PFSK-1 (cell line): ENCODE results near the gene LGALS3BP.

Source experiments
- POLR2AphosphoS5 ChIP-seq: IDR thresholded peaks from 2 replicates; pipeline ENCODE4 v1.6.1; 2012; ENCODE audit warnings: low read depth, mild to moderate bottlenecking, control low read depth, low read length, moderate library complexity
- SIN3A ChIP-seq: IDR thresholded peaks from 2 replicates; pipeline ENCODE4 v1.6.1; 2012; ENCODE audit warnings: mild to moderate bottlenecking, low read length, moderate library complexity, borderline replicate concordance; ENCODE audit not compliant: insufficient read depth

DNA sequence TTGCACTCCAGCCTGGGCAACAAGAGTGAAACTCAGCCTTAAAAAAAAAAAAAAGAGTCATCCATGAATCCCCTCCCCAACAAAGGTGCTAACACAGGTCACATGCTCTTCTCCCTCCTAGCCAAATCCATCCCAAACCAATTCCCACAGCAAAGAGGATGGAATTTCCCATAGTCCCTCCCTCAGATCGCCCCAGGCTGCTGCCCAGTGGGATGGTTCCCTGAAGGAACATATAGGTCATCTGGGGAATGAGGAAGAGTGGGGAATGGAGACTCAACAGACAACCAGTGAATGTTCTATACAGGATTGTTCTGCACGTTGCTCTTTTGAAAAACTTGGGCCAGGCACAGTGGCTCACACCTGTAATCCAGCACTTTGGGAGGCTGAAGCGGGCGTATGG, 18.2 kb downstream of the LGALS3BP start:
- TF ChIP-seq SIN3A (no peak), POLR2AphosphoS5 (no peak)
